Measurements from ENCODE around the gene ARMH1. TPM values are rescaled to one million over a fixed set of nuclear protein-coding genes. Genes with fewer than 3 reads are reported as not detected.

The ARMH1 gene
- total and polyA plus RNA-seq, 2 donors (not counting 1 experiment from before 2014, with no cell fraction given), result 10.2 to 225 TPM

Small RNA genes within 50 kb of the gene (small RNA-seq; reads per million reads assigned to genes)
- 6.3 reads per million, percentile 75 among the genes with 10 or more reads in this experiment for gene RNU5D-1 (ENCODE audit: insufficient read length, low read depth, low replicate concordance)
- 53.9 reads per million, percentile 93 among the genes with 10 or more reads in this experiment for gene RNU5F-1 (ENCODE audit: insufficient read length, low read depth, low replicate concordance)

Other genes starting within 250 kb of the ARMH1 start
- 5.3 and 6.8 TPM in 2 replicates for gene TMEM53, start 233 bp upstream of the ARMH1 start, total RNA-seq
- gene TMEM53, start 233 bp upstream of the ARMH1 start, polyA plus RNA-seq, result 4.7 and 6.5 TPM in 2 replicates
- gene RNU5D-1, start 56.5 kb downstream of the ARMH1 start, total RNA-seq, result not detected in 2 replicates
- gene RNU5D-1, start 56.5 kb downstream of the ARMH1 start, polyA plus RNA-seq, result not detected in 2 replicates
- gene KIF2C, start 65.1 kb downstream of the ARMH1 start, total RNA-seq, result 0.25 and 0.51 TPM in 2 replicates
- 0.26 and 0.69 TPM in 2 replicates for gene KIF2C, start 65.1 kb downstream of the ARMH1 start, polyA plus RNA-seq
- 2,492 and 2,525 TPM in 2 replicates for gene RPS8, start 100.8 kb downstream of the ARMH1 start, total RNA-seq
- 3,650 and 4,047 TPM in 2 replicates for gene RPS8, start 100.8 kb downstream of the ARMH1 start, polyA plus RNA-seq
- 1.3 and 1.4 TPM in 2 replicates for gene BEST4, start 113.5 kb downstream of the ARMH1 start, total RNA-seq
- 0.19 and 0.30 TPM in 2 replicates for gene BEST4, start 113.5 kb downstream of the ARMH1 start, polyA plus RNA-seq
- 30.1 and 35.9 TPM in 2 replicates for gene PLK3, start 125.7 kb downstream of the ARMH1 start, total RNA-seq
- gene PLK3, start 125.7 kb downstream of the ARMH1 start, polyA plus RNA-seq, result 93.5 and 165 TPM in 2 replicates
- gene DYNLT4, start 132.6 kb downstream of the ARMH1 start, total RNA-seq, result 0.39 TPM in 1 of 2 replicates, not detected in the other
- 0.19 and 0.29 TPM in 2 replicates for gene DYNLT4, start 132.6 kb downstream of the ARMH1 start, polyA plus RNA-seq
- gene BTBD19, start 133.8 kb downstream of the ARMH1 start, total RNA-seq, result 2.2 and 2.3 TPM in 2 replicates
- 0.75 and 0.84 TPM in 2 replicates for gene BTBD19, start 133.8 kb downstream of the ARMH1 start, polyA plus RNA-seq
- gene PTCH2, start 168.5 kb downstream of the ARMH1 start, total RNA-seq, result 0.90 and 1.7 TPM in 2 replicates
- 0.56 and 1.3 TPM in 2 replicates for gene PTCH2, start 168.5 kb downstream of the ARMH1 start, polyA plus RNA-seq

Data from B cell (primary cell).